Bladder microvascular endothelial cell (primary cell): ENCODE measurements around the gene MMP1. TPM values are rescaled to one million over a fixed set of nuclear protein-coding genes. Genes with fewer than 3 reads are reported as not detected.

Experiments
- total RNA-seq: library from RNA; depleted of rRNA; stranded (reverse); fragments of >200 nt; gene quantifications from 2 replicates; pipeline ENCODE4 v1.2.3, GENCODE V29; 2014

Gene MMP1
- total RNA-seq = 32.1 and 734 TPM in 2 replicates

DNA sequence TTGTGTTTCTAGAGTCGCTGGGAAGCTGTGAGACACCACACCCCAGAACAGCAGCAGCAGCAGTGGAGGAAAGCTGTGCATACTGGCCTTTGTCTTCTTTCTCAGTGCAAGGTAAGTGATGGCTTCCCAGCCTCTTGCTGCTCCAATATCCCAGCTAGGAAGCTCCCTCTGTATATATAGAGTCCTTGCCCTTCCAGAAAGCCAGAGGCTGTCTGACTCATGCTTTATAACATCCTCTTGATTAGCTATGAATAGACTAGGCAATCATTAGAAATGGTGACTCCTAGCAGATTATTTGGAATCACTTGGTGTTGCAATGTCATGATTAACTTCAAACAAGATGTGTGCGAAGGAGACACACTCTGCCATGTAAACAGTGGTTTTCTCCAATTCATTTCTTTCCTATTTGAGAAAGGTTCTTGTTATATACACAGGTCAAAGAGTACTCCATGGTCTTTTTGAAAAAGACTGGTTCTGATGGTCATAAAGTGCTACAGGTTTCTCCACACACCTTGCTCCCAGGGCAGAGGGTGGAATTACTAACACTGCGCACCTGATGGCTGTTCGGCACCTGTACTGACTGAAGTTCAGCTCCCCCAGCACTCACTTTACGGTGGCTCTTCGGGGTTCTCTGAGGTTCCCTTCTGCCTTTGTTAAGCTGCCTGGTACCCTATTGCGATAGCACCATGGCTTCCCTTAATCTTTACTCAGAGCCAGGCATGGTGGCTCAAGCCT, at the start of gene MMP1:
TSS of gene MMP1 (minus strand) at position 149 of the 735 bp plus-strand sequence. CDS start at position 81, 68 bp downstream.

DNA sequence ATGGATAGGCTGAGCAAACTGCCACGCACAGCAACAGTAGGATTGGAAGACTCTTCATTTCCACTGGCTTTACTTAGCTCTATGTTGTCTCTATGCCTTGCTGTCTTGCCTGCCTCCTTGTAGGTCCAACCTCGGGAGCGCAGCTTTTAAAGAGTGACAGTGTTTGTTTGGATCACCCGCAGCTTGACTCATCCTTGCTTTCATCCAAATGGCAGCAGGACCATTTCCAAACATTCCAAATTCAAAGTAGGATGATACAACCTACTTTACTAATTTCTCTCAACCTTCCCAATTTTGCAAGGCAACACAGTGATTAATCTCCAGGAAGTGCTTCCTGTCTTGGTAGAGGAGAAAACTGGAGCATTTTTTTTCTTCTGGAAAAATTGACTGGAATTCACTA, 45.5 kb upstream of the MMP1 start, which contains the start of gene MMP3:
TSS of gene MMP3 (minus strand) at position 121 of the 400 bp plus-strand sequence. CDS start at position 58, 63 bp downstream.

DNA sequence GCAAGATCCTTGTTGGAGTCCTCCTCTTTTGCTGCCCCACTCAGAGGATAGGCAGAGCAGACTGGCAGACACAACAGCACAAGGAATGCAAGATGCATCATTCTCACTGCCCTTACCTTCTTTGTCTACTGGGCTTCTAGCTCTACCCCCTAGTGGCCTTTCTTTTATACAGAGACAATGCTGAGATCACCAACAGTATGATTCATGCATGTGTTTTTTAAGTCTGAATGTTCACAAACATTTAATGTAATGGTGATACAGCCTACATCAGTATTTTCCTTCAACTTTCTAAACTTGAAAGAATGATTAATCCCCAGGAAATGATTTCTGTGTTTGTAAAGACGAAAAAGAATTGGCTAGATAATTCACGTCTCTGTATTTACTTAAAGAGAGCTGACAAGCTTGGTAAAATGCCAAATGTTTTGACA, 17.5 kb downstream of the MMP1 start, which contains the start of gene MMP10:
TSS of gene MMP10 (minus strand) at position 138 of the 428 bp plus-strand sequence. CDS start at position 101, 37 bp downstream.

Other genes starting within 250 kb of the MMP1 start
- not detected in 2 replicates for gene MMP20, start 172.8 kb downstream of the MMP1 start, total RNA-seq
- gene MMP27, start 92.4 kb downstream of the MMP1 start, total RNA-seq = not detected in 2 replicates
- not detected in 2 replicates for gene MMP8, start 73.2 kb downstream of the MMP1 start, total RNA-seq
- gene MMP10, start 17.5 kb downstream of the MMP1 start, total RNA-seq = 2.1 and 22.0 TPM in 2 replicates
- not detected in 2 replicates for gene MMP3, start 45.4 kb upstream of the MMP1 start, total RNA-seq
- gene MMP12, start 76.8 kb upstream of the MMP1 start, total RNA-seq = not detected in 2 replicates
- not detected in 2 replicates for gene MMP13, start 157.6 kb upstream of the MMP1 start, total RNA-seq